DOHH2 (cell line): ENCODE data around the gene KRTAP5-1.

Experiments
- EZH2phosphoT487 ChIP-seq: fragments of 200-600 bp; sonication (generic); IDR thresholded peaks from 2 replicates; pipeline ENCODE4 v1.6.1; 2017; ENCODE audit warnings: borderline replicate concordance, mild to moderate bottlenecking, antibody characterized with exemption, low read length, moderate library complexity, mixed read lengths
- TF ChIP-seq, protein P1 (sequence below): fragments of 200-600 bp; sonication (generic); IDR thresholded peaks from one replicate; pipeline ENCODE4 v1.5.1; 2014; ENCODE audit warnings: antibody characterized with exemption, mild to moderate bottlenecking, low read depth, low read length; ENCODE audit not compliant: poor library complexity, severe bottlenecking

DNA sequence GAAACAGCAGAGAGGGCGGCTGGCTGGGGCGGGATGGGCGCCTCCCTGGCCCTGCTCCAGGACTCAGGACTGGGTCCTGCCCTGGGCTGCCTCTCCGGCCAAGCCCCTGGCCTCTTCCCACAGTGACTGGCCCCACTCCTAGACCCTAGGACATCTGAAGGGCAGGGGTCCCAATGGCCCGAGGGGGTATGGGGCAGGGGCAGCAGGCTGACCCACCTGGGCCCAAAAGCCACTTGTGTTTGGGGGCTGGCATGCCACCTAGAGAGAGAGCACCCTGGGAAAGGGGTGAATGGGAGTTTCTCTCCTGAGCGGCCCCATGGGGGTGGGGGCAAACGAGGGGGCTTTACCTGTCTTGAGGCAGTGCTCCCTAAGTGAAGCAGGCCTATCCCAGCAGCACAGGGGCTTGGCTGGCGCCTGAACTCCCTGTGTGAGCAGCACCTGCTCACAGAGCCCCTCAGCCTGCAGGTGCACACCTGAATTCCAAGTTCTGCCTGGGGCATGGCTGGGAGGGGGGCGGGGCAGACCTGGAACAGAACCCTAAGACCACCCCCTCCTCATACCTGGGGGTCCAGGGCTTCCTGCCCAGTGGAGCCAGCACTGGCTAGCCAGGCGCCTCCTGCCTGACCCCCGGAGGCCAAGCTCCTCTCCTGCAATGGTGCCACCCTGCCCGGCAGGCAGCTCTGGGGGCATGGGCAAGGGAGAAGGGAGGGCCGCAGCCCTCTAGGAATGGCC lies 29.9 kb downstream of the KRTAP5-1 start:
- TF ChIP-seq, protein P1, sequence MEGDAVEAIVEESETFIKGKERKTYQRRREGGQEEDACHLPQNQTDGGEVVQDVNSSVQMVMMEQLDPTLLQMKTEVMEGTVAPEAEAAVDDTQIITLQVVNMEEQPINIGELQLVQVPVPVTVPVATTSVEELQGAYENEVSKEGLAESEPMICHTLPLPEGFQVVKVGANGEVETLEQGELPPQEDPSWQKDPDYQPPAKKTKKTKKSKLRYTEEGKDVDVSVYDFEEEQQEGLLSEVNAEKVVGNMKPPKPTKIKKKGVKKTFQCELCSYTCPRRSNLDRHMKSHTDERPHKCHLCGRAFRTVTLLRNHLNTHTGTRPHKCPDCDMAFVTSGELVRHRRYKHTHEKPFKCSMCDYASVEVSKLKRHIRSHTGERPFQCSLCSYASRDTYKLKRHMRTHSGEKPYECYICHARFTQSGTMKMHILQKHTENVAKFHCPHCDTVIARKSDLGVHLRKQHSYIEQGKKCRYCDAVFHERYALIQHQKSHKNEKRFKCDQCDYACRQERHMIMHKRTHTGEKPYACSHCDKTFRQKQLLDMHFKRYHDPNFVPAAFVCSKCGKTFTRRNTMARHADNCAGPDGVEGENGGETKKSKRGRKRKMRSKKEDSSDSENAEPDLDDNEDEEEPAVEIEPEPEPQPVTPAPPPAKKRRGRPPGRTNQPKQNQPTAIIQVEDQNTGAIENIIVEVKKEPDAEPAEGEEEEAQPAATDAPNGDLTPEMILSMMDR, result no peak
- TF ChIP-seq EZH2phosphoT487, result no peak
